ENCODE data around the gene ABL2.

DNA sequence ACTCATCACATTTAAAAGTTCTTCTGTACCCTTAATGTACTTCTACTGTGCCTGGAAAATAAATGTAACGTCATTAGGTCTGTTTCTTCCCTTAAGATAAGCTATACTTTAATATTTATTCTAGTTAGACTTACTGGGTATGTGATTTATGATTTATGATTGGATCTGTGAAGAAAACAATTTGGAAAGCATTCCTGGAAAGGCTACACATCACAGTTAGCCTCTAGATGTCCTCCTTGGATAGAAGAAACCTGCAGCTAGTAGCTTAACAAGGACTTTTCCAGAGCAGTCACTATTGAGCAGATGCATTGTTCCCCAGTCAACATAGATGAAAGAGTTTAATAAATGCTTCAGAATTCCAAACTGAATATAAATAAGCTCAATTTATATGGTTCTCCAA, 22.2 kb upstream of the ABL2 start:
- no peak for TF ChIP-seq CEBPB (IDR thresholded peaks at IDR 0.05)
- TF ChIP-seq EGR1 (IDR thresholded peaks at IDR 0.05) = no peak
- TF ChIP-seq EP300 (IDR thresholded peaks at IDR 0.05; ENCODE audit: borderline replicate concordance) = no peak
- no peak for TF ChIP-seq CREB1 (IDR thresholded peaks at IDR 0.05; ENCODE audit: low read depth)
- no peak for TF ChIP-seq ZBTB7A (IDR thresholded peaks at IDR 0.05; ENCODE audit: low read depth)
- TF ChIP-seq NFIC (IDR thresholded peaks at IDR 0.05) = no peak
- TF ChIP-seq, protein P1, sequence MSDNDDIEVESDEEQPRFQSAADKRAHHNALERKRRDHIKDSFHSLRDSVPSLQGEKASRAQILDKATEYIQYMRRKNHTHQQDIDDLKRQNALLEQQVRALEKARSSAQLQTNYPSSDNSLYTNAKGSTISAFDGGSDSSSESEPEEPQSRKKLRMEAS (IDR thresholded peaks at IDR 0.05) = no peak
- TF ChIP-seq, protein P2, sequence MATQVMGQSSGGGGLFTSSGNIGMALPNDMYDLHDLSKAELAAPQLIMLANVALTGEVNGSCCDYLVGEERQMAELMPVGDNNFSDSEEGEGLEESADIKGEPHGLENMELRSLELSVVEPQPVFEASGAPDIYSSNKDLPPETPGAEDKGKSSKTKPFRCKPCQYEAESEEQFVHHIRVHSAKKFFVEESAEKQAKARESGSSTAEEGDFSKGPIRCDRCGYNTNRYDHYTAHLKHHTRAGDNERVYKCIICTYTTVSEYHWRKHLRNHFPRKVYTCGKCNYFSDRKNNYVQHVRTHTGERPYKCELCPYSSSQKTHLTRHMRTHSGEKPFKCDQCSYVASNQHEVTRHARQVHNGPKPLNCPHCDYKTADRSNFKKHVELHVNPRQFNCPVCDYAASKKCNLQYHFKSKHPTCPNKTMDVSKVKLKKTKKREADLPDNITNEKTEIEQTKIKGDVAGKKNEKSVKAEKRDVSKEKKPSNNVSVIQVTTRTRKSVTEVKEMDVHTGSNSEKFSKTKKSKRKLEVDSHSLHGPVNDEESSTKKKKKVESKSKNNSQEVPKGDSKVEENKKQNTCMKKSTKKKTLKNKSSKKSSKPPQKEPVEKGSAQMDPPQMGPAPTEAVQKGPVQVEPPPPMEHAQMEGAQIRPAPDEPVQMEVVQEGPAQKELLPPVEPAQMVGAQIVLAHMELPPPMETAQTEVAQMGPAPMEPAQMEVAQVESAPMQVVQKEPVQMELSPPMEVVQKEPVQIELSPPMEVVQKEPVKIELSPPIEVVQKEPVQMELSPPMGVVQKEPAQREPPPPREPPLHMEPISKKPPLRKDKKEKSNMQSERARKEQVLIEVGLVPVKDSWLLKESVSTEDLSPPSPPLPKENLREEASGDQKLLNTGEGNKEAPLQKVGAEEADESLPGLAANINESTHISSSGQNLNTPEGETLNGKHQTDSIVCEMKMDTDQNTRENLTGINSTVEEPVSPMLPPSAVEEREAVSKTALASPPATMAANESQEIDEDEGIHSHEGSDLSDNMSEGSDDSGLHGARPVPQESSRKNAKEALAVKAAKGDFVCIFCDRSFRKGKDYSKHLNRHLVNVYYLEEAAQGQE (IDR thresholded peaks at IDR 0.05; ENCODE audit: low read depth) = no peak
- TF ChIP-seq YY1 (IDR thresholded peaks at IDR 0.05; ENCODE audit: low read depth) = no peak
